A204.1 (cell line): ENCODE results near the gene SNX30.

Experiments used
- FAIRE-seq: peaks from 2 replicates; lab custom pipeline; 2012; peaks lifted over from hg19 to GRCh38; lab: Jason Lieb, UNC

SNX30 gene

GRCh38 chr9:112858625-112859147, 108.1 kb downstream of the SNX30 start:
- FAIRE-seq = no peak

- FAIRE-seq = no peak
Observed at GRCh38 chr9:112860451-112860850, 109.9 kb downstream of the SNX30 start.

GRCh38 chr9:112861155-112861554, 110.6 kb downstream of the SNX30 start:
- FAIRE-seq = no peak

- no peak for FAIRE-seq
Observed at GRCh38 chr9:112861638-112862555, 111.3 kb downstream of the SNX30 start.

- FAIRE-seq = no peak
Observed at GRCh38 chr9:112863214-112863613, 112.7 kb downstream of the SNX30 start.

GRCh38 chr9:112863746-112864145, 113.2 kb downstream of the SNX30 start:
- FAIRE-seq = no peak

- FAIRE-seq = no peak
Observed at GRCh38 chr9:112864403-112864802, 113.8 kb downstream of the SNX30 start.

- FAIRE-seq = no peak
Observed at GRCh38 chr9:112864982-112865381, 114.4 kb downstream of the SNX30 start.

- FAIRE-seq = no peak
Observed at GRCh38 chr9:112866662-112867274, 116.2 kb downstream of the SNX30 start.

GRCh38 chr9:112867275-112867991, 116.9 kb downstream of the SNX30 start:
- no peak for FAIRE-seq

GRCh38 chr9:112868461-112868860, 117.9 kb downstream of the SNX30 start:
- FAIRE-seq = no peak

GRCh38 chr9:112869041-112869529, 118.5 kb downstream of the SNX30 start:
- no peak for FAIRE-seq

GRCh38 chr9:112869917-112870316, 119.4 kb downstream of the SNX30 start:
- FAIRE-seq = no peak

- FAIRE-seq = no peak
Observed at GRCh38 chr9:112870556-112870955, 120.0 kb downstream of the SNX30 start.

- no peak for FAIRE-seq
Observed at GRCh38 chr9:112872019-112872418, 121.5 kb downstream of the SNX30 start.

- FAIRE-seq = no peak
Observed at GRCh38 chr9:112873773-112874405, 123.3 kb downstream of the SNX30 start.

- FAIRE-seq = no peak
Observed at GRCh38 chr9:112878752-112879151, 128.2 kb downstream of the SNX30 start.

GRCh38 chr9:112880650-112881049, 130.1 kb downstream of the SNX30 start:
- FAIRE-seq = no peak

- no peak for FAIRE-seq
Observed at GRCh38 chr9:112881331-112881730, 130.8 kb downstream of the SNX30 start.

- FAIRE-seq = no peak
Observed at GRCh38 chr9:112884101-112884500, 133.5 kb downstream of the SNX30 start.

- FAIRE-seq = no peak
Observed at GRCh38 chr9:112884721-112885120, 134.2 kb downstream of the SNX30 start.

- no peak for FAIRE-seq
Observed at GRCh38 chr9:112885324-112885723, 134.8 kb downstream of the SNX30 start.
